Suprapubic skin (tissue), 3 donors: ENCODE measurements around the gene PLA1A.

Experiments
- CTCF ChIP-seq, 2 donors: fragments of 200-600 bp in 1 of 2; fragments of 450-650 bp in 1 of 2; sonication (generic) in 1 of 2; IDR thresholded peaks; one replicate each; pipeline ENCODE4 v1.5.1; 2016 to 2019; ENCODE audit warnings: antibody characterized with exemption in 2 of 2, mild to moderate bottlenecking in 1 of 2, moderate library complexity in 1 of 2
- POLR2A ChIP-seq, 2 donors: fragments of 450-650 bp; IDR thresholded peaks; one replicate each; pipeline ENCODE4 v1.6.1; 2017; ENCODE audit warnings: antibody characterized with exemption in 2 of 2, mild to moderate bottlenecking in 2 of 2, moderate library complexity in 2 of 2

DNA sequence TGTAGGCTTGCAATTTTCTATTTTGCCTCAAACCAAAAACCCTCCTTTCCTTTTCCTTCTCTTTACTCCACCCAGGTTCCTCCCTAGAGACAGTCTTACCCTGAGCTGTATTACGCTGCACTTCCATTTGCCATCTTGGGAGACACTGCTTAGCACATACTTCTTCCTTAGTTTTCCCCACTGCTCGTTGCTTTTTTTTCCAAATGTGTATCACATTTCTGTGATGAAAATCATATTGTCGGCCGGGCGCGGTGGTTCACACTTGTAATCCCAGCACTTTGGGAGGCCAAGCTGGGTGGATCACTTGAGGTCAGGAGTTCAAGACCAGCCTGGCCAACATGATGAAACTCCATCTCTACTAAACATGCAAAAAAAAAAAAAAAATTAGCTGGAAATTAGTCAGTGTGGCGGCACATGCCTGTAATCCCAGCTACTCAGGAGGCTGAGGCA is 33.2 kb downstream of the PLA1A start:
- no peak for TF ChIP-seq CTCF (IDR thresholded peaks at IDR 0.05)
- TF ChIP-seq POLR2A (IDR thresholded peaks at IDR 0.05), result no peak
